HepG2 (cell line): ENCODE data around the gene UGT1A7. TPM values are rescaled to one million over a fixed set of nuclear protein-coding genes. Genes with fewer than 3 reads are reported as not detected.
A peak's percentile ranks its signal among the peaks of the same experiment; 100 is the strongest.

ENCODE experiments used
- ATRX ChIP-seq: sonication (generic); formaldehyde crosslinking; IDR thresholded peaks from 2 replicates; pipeline ENCODE4 v1.4.0; 2020; ENCODE audit warnings: missing genetic modification reagents, borderline replicate concordance
- BHLHE40 ChIP-seq: IDR thresholded peaks from 2 replicates; pipeline ENCODE4 v1.6.1; 2011; ENCODE audit warnings: low read length, improper control_type of control experiment
- CCDC6 ChIP-seq: sonication (generic); formaldehyde crosslinking; IDR thresholded peaks from 2 replicates; pipeline ENCODE4 v1.8.1; 2022; ENCODE audit warnings: mild to moderate bottlenecking, missing genetic modification reagents, moderate library complexity
- CHCHD3 ChIP-seq: sonication (generic); formaldehyde crosslinking; IDR thresholded peaks from 2 replicates; pipeline ENCODE4 v1.8.0; 2022; ENCODE audit warnings: mild to moderate bottlenecking, missing genetic modification reagents, moderate library complexity
- MBNL3 ChIP-seq: fragments of 250-450 bp; sonication (Bioruptor Pico); conservative IDR thresholded peaks from 2 replicates; pipeline ENCODE4 v1.8.0; 2022; ENCODE audit warnings: mild to moderate bottlenecking, inconsistent platforms
- MED8 ChIP-seq: sonication (generic); formaldehyde crosslinking; IDR thresholded peaks from 2 replicates; pipeline ENCODE4 v1.8.1; 2023; ENCODE audit warnings: mild to moderate bottlenecking, missing genetic modification reagents; ENCODE audit not compliant: insufficient replicate concordance
- MEF2D ChIP-seq: sonication (generic); formaldehyde crosslinking; IDR thresholded peaks from 2 replicates; pipeline ENCODE4 v1.5.1; 2020; ENCODE audit warnings: mild to moderate bottlenecking, missing genetic modification reagents
- NAIF1 ChIP-seq: sonication (generic); formaldehyde crosslinking; IDR thresholded peaks from 2 replicates; pipeline ENCODE4 v1.5.0; 2020; ENCODE audit warnings: mild to moderate bottlenecking, missing genetic modification reagents, borderline replicate concordance
- PCBP1 ChIP-seq: fragments of 200-400 bp; formaldehyde crosslinking; IDR thresholded peaks from 2 replicates; pipeline ENCODE4 v1.6.1; 2017; ENCODE audit warnings: mild to moderate bottlenecking, low read depth, low read length, borderline replicate concordance
- RORA ChIP-seq: sonication (generic); formaldehyde crosslinking; IDR thresholded peaks from 2 replicates; pipeline ENCODE4 v1.5.0; 2020; ENCODE audit warnings: mild to moderate bottlenecking, missing genetic modification reagents, moderate library complexity
- SUZ12 ChIP-seq: fragments of 150-350 bp; IDR thresholded peaks from 2 replicates; pipeline ENCODE4 v1.6.1; 2014; ENCODE audit warnings: low read depth, low read length
- TBX2 ChIP-seq: sonication (generic); formaldehyde crosslinking; IDR thresholded peaks from 2 replicates; pipeline ENCODE4 v1.5.0; 2020; ENCODE audit warnings: missing genetic modification reagents, mild to moderate bottlenecking, borderline replicate concordance
- THAP7 ChIP-seq: sonication (generic); formaldehyde crosslinking; IDR thresholded peaks from 2 replicates; pipeline ENCODE4 v1.8.1; 2023; ENCODE audit warnings: mild to moderate bottlenecking, missing genetic modification reagents
- TRIM24 ChIP-seq: sonication (generic); formaldehyde crosslinking; IDR thresholded peaks from 2 replicates; pipeline ENCODE4 v1.8.0; 2022; ENCODE audit warnings: mild to moderate bottlenecking, missing genetic modification reagents
- XBP1 ChIP-seq: sonication (generic); formaldehyde crosslinking; IDR thresholded peaks from 2 replicates; pipeline ENCODE4 v1.5.0; 2020; ENCODE audit warnings: missing genetic modification reagents
- ZBTB7B ChIP-seq: sonication (generic); formaldehyde crosslinking; IDR thresholded peaks from 2 replicates; pipeline ENCODE4 v1.4.0; 2020; ENCODE audit warnings: missing genetic modification reagents
- ZNF260 ChIP-seq: sonication (generic); formaldehyde crosslinking; IDR thresholded peaks from 2 replicates; pipeline ENCODE4 v1.4.0; 2020; ENCODE audit warnings: missing genetic modification reagents, low read depth, mild to moderate bottlenecking, borderline replicate concordance
- ZNF280D ChIP-seq: sonication (generic); formaldehyde crosslinking; IDR thresholded peaks from 2 replicates; pipeline ENCODE4 v1.5.1; 2020; ENCODE audit warnings: mild to moderate bottlenecking, missing genetic modification reagents
- ZNF292 ChIP-seq: sonication (generic); formaldehyde crosslinking; IDR thresholded peaks from 2 replicates; pipeline ENCODE4 v1.8.1; 2022; ENCODE audit warnings: mild to moderate bottlenecking, low read depth, missing genetic modification reagents, borderline replicate concordance
- ZNF577 ChIP-seq: sonication (generic); formaldehyde crosslinking; IDR thresholded peaks from 2 replicates; pipeline ENCODE4 v1.4.0; 2020; ENCODE audit warnings: mild to moderate bottlenecking, low read depth, missing genetic modification reagents, borderline replicate concordance
- ZNF777 ChIP-seq: sonication (generic); formaldehyde crosslinking; IDR thresholded peaks from 2 replicates; pipeline ENCODE4 v1.4.0; 2020; ENCODE audit warnings: missing genetic modification reagents
- ZNF800 ChIP-seq: sonication (generic); formaldehyde crosslinking; IDR thresholded peaks from 2 replicates; pipeline ENCODE4 v1.4.0; 2020; ENCODE audit warnings: missing genetic modification reagents
- ZUFSP ChIP-seq: sonication (generic); formaldehyde crosslinking; IDR thresholded peaks from 2 replicates; pipeline ENCODE4 v1.9.0; 2021; ENCODE audit warnings: missing genetic modification reagents, mild to moderate bottlenecking, borderline replicate concordance
- polyA plus RNA-seq, 8 experiments: library from polyadenylated mRNA; depleted of rRNA in 3 of 8; stranded (reverse) in 7 of 8; unstranded in 1 of 8; fragments of >200 nt; fragmentation: Illumina TruSeq in 4 of 8; extraction: Trizol in 4 of 8; gene quantifications; 2 replicates each; pipeline versions ENCODE4 v1.2.1 to v1.2.3, GENCODE V29; 2011 to 2016; ENCODE audit warnings: low read depth in 4 of 8, missing spikeins in 1 of 8, mixed read lengths in 1 of 8; ENCODE audit not compliant: insufficient read depth in 1 of 8
- total RNA-seq, 5 experiments: library from RNA; depleted of rRNA; stranded (reverse); fragments of >200 nt; fragmentation: Illumina TruSeq; extraction: Trizol; gene quantifications; 2 replicates each; pipeline ENCODE4 v1.2.3, GENCODE V29; 2016; ENCODE audit warnings: low read depth in 1 of 5

Gene UGT1A7
- total and polyA plus RNA-seq, 2 of the 13 experiments (the other 11 are each of a cell fraction or from before 2014, with no cell fraction given), result not detected

- TF ChIP-seq ZNF800 (CRISPR knock-in tag) (no peak; the same call in 1 of the 2 replicates), ATRX (CRISPR knock-in tag) (no peak; the same call in 1 of the 2 replicates), ZNF280D (CRISPR knock-in tag) (peak; percentile 91), PCBP1 (no peak), MBNL3 (no peak), ZNF260 (CRISPR knock-in tag) (no peak), ZBTB7B (CRISPR knock-in tag) (peak; percentile 71), XBP1 (no peak), ZNF577 (CRISPR knock-in tag) (no peak), ZNF777 (CRISPR knock-in tag) (no peak), THAP7 (CRISPR knock-in tag) (no peak), ZNF292 (peak; percentile 61; the same call in 1 of the 2 replicates), MEF2D (CRISPR knock-in tag) (peak; percentile 98), MED8 (CRISPR knock-in tag) (no peak), NAIF1 (CRISPR knock-in tag) (no peak), CHCHD3 (CRISPR knock-in tag) (0 out of 2 replicates have a peak, but pooled peaks have one; percentile 42), TRIM24 (0 out of 2 replicates have a peak, but pooled peaks have one; percentile 67), CCDC6 (no peak), RORA (CRISPR knock-in tag) (no peak), BHLHE40 (peak; percentile 75), ZUFSP (no peak), TBX2 (CRISPR knock-in tag) (peak; percentile 100), SUZ12 (no peak)
These were observed 63.5 kb downstream of the UGT1A7 start (continued) for GRCh38 chr2:233745073-233745755.
